Measurements from ENCODE around the gene CPEB4. TPM values are rescaled to one million over a fixed set of nuclear protein-coding genes. Genes with fewer than 3 reads are reported as not detected.

The CPEB4 gene
- total and polyA plus RNA-seq, 2 of the 4 experiments (the other 2 are of a cell fraction) = 7.8 to 22.6 TPM

DNA sequence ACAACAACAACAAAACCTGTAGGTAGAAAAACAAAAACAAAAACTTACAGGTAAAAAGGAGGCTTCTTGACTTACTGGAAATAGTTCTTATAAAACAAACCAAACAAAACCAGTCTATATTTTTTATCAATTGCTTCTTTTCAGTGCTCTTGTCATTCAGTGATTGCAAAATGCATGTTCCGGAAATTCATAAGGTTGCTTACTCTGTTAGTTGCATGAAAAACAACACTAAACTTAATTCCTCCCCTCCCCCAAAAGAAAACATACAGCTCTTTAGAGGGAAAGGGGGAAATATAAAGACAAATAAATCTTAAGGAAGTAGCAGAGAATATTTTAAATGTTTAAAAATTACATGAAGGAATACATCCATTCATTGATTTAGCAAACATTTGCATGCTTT, 19.1 kb downstream of the CPEB4 start:
- no peaks in the 10 kb centered on the region for H3K9me3 ChIP-seq (ENCODE audit: control insufficient read depth, insufficient read depth, low read length)
- intact Hi-C loops (cut with micrococcal nuclease) = no loop called here
- peaks cover 3% of the 10 kb centered on the region; the same call in 1 of the 2 replicates for H3K36me3 ChIP-seq (ENCODE audit: control insufficient read depth, insufficient read depth, low read length)
- no peak overlapping the region for H3K4me3 ChIP-seq (ENCODE audit: insufficient read depth, low read depth, low read length)
- no peak overlapping the region for H3K56ac ChIP-seq (ENCODE audit: extremely low read depth, insufficient read depth, low read length)
- in situ Hi-C loops (cut with MboI; ENCODE audit: low sequenced_read_pairs) = no loop called here
- H3K14ac ChIP-seq (replicated peaks; ENCODE audit: low read depth, low read length) = no peak overlapping the region
- H2BK5ac ChIP-seq (ENCODE audit: low read depth, low read length, poor library complexity, severe bottlenecking) = no peak overlapping the region
- no peak overlapping the region for H4K5ac ChIP-seq (ENCODE audit: low read depth, low read length)
- H4K8ac ChIP-seq (ENCODE audit: low read depth in 2 of 2, low read length in 2 of 2) = no peak overlapping the region
- H3K9me1 ChIP-seq (ENCODE audit: insufficient read depth, low read length) = peaks cover 3% of the 10 kb centered on the region; the same call in 1 of the 2 replicates
- WGBS, 2 experiments (ENCODE audit: extremely low coverage in 2 of 2, insufficient read length in 1 of 2) = no CpG with 5 or more reads among the region's 1 CpG
- H3K23ac ChIP-seq (ENCODE audit: low read depth, low read length) = no peak overlapping the region
- H4K20me1 ChIP-seq (ENCODE audit: insufficient read depth, low read length) = peaks cover 4% of the 10 kb centered on the region; the same call in 1 of the 2 replicates
- ChIA-PET POLR2A (ENCODE audit: unreplicated experiment) (no interaction called here), CTCF (interaction anchor here (0.6 kb wide), 1 partner anchor 26 kb away, joined by 3 read pairs; no protein-coding TSS in a partner anchor)
- no peak overlapping the region for H3K4me2 ChIP-seq (ENCODE audit: low read depth, low read length)
- no peak overlapping the region for H3K27ac ChIP-seq (ENCODE audit: insufficient read depth, low read length)
- no peak overlapping the region for H3K18ac ChIP-seq (ENCODE audit: low read depth, low read length)
- H3K79me1 ChIP-seq (ENCODE audit: low read depth in 1 of 2, low read length in 2 of 2) = peaks cover 16 to 24% of the 10 kb centered on the region in 2 experiments
- no peak for ATAC-seq (ENCODE audit: low read depth)
- no peak overlapping the region for H2AFZ ChIP-seq (replicated peaks; ENCODE audit: low read length, poor library complexity)
- H2AK5ac ChIP-seq (ENCODE audit: low read depth, low read length) = no peak overlapping the region
- DNase-seq = no peak
- H3K4ac ChIP-seq (ENCODE audit: low read depth, low read length) = no peak overlapping the region
- TF ChIP-seq, protein P1, sequence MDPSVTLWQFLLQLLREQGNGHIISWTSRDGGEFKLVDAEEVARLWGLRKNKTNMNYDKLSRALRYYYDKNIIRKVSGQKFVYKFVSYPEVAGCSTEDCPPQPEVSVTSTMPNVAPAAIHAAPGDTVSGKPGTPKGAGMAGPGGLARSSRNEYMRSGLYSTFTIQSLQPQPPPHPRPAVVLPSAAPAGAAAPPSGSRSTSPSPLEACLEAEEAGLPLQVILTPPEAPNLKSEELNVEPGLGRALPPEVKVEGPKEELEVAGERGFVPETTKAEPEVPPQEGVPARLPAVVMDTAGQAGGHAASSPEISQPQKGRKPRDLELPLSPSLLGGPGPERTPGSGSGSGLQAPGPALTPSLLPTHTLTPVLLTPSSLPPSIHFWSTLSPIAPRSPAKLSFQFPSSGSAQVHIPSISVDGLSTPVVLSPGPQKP (IDR thresholded peaks at IDR 0.05; ENCODE audit: borderline replicate concordance, low read depth, low read length) = no peak
- no peak for TF ChIP-seq MXI1 (IDR thresholded peaks at IDR 0.05; ENCODE audit: borderline replicate concordance, low read depth, low read length)
- no peak for TF ChIP-seq SMC3 (IDR thresholded peaks at IDR 0.05; ENCODE audit: low read depth, low read length)
- TF ChIP-seq, protein P2, sequence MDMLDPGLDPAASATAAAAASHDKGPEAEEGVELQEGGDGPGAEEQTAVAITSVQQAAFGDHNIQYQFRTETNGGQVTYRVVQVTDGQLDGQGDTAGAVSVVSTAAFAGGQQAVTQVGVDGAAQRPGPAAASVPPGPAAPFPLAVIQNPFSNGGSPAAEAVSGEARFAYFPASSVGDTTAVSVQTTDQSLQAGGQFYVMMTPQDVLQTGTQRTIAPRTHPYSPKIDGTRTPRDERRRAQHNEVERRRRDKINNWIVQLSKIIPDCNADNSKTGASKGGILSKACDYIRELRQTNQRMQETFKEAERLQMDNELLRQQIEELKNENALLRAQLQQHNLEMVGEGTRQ (IDR thresholded peaks at IDR 0.05; ENCODE audit: low read depth, low read length) = no peak
- TF ChIP-seq MAFK (IDR thresholded peaks at IDR 0.05; ENCODE audit: low read depth, low read length) = no peak
- TF ChIP-seq RCOR1 (IDR thresholded peaks at IDR 0.05; ENCODE audit: insufficient replicate concordance, low read length) = no peak
- TF ChIP-seq BHLHE40 (IDR thresholded peaks at IDR 0.05; ENCODE audit: low read depth, low read length) = no peak
- TF ChIP-seq, protein P3, sequence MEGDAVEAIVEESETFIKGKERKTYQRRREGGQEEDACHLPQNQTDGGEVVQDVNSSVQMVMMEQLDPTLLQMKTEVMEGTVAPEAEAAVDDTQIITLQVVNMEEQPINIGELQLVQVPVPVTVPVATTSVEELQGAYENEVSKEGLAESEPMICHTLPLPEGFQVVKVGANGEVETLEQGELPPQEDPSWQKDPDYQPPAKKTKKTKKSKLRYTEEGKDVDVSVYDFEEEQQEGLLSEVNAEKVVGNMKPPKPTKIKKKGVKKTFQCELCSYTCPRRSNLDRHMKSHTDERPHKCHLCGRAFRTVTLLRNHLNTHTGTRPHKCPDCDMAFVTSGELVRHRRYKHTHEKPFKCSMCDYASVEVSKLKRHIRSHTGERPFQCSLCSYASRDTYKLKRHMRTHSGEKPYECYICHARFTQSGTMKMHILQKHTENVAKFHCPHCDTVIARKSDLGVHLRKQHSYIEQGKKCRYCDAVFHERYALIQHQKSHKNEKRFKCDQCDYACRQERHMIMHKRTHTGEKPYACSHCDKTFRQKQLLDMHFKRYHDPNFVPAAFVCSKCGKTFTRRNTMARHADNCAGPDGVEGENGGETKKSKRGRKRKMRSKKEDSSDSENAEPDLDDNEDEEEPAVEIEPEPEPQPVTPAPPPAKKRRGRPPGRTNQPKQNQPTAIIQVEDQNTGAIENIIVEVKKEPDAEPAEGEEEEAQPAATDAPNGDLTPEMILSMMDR (conservative IDR thresholded peaks at IDR 0.05; ENCODE audit: low read depth, low read length) = no peak
- no peak for TF ChIP-seq MAZ (IDR thresholded peaks at IDR 0.05; ENCODE audit: borderline replicate concordance, low read depth, low read length)
- TF ChIP-seq CEBPB (IDR thresholded peaks at IDR 0.05; ENCODE audit: low read depth, low read length) = no peak
- TF ChIP-seq RFX5 (IDR thresholded peaks at IDR 0.05; ENCODE audit: low read depth, low read length) = no peak
- TF ChIP-seq RAD21 (IDR thresholded peaks at IDR 0.05; ENCODE audit: low read length) = no peak
- TF ChIP-seq POLR2A (IDR thresholded peaks at IDR 0.05; ENCODE audit: low read depth, low read length) = no peak
- no TSS peak for BruUV-seq (replicated peaks)
- H2BK20ac ChIP-seq (ENCODE audit: low read depth, low read length) = no peak overlapping the region
- H2BK120ac ChIP-seq (ENCODE audit: low read depth, low read length) = no peak overlapping the region
- no peak overlapping the region for H4K91ac ChIP-seq (ENCODE audit: insufficient read depth, low read depth, low read length)
- no peaks in the 10 kb centered on the region for H3K27me3 ChIP-seq (ENCODE audit: control insufficient read depth, insufficient read depth, low read length)
- H3K9ac ChIP-seq (ENCODE audit: low read depth, low read length) = no peak overlapping the region
- H2BK15ac ChIP-seq (ENCODE audit: low read depth, low read length) = no peak overlapping the region
- dilution Hi-C loops (cut with HindIII; ENCODE audit: low sequenced_read_pairs, unreplicated experiment) = no loop called here
- peaks cover 3% of the 10 kb centered on the region; the same call in 1 of the 2 replicates for H3K4me1 ChIP-seq (ENCODE audit: control insufficient read depth, insufficient read depth, low read length)
- no peak overlapping the region for H2AK9ac ChIP-seq (replicated peaks; ENCODE audit: low read depth, low read length, poor library complexity)

All from IMR-90 (cell line).